IPS-NIHi7 (cell line): ENCODE measurements around the gene MPPE1.
"Not testable (repeated sequence)": the region's sequence is repeated elsewhere in the genome, so short reads cannot be mapped to it uniquely, and the experiment has no call there.

Experiments used
- DNase-seq: peaks from one replicate; pipeline ENCODE4 v3.0.0; 2012; ENCODE audit warnings: mixed read lengths; ENCODE audit errors: extremely low spot score

Gene MPPE1

GRCh38 chr18:11908182-11909060 lies at the start of gene MPPE1:
MPPE1 (minus strand) TSS chr18:11908317; CDS start chr18:11897264, 11,053 bp downstream.
- DNase-seq = peak; percentile 92

GRCh38 chr18:11957636-11958035 lies 49.5 kb upstream of the MPPE1 start:
- no peak for DNase-seq

GRCh38 chr18:11956371-11957308 lies 48.5 kb upstream of the MPPE1 start:
- DNase-seq = no peak

- DNase-seq = peak; percentile 31
Measured at GRCh38 chr18:11955239-11956029, 47.3 kb upstream of the MPPE1 start.

GRCh38 chr18:11953113-11953512 lies 45.0 kb upstream of the MPPE1 start:
- DNase-seq = no peak

GRCh38 chr18:11951390-11951851 lies 43.3 kb upstream of the MPPE1 start:
- peak; percentile 24 for DNase-seq

GRCh38 chr18:11950824-11951223 lies 42.7 kb upstream of the MPPE1 start:
- DNase-seq = no peak

- no peak for DNase-seq
Measured at GRCh38 chr18:11948852-11949523, 40.9 kb upstream of the MPPE1 start.

- DNase-seq = peak; percentile 72
Measured at GRCh38 chr18:11947214-11948191, 39.4 kb upstream of the MPPE1 start.

- no peak for DNase-seq
Measured at GRCh38 chr18:11946756-11947155, 38.6 kb upstream of the MPPE1 start.

GRCh38 chr18:11945834-11946659 lies 37.9 kb upstream of the MPPE1 start:
- DNase-seq = not testable (repeated sequence)

GRCh38 chr18:11944786-11945185 lies 36.7 kb upstream of the MPPE1 start:
- no peak for DNase-seq

GRCh38 chr18:11944252-11944651 lies 36.1 kb upstream of the MPPE1 start:
- DNase-seq = no peak

GRCh38 chr18:11943551-11943950 lies 35.4 kb upstream of the MPPE1 start:
- no peak for DNase-seq

GRCh38 chr18:11940956-11941355 lies 32.8 kb upstream of the MPPE1 start:
- DNase-seq = no peak

GRCh38 chr18:11937874-11938478 lies 29.9 kb upstream of the MPPE1 start:
- peak; percentile 73 for DNase-seq

GRCh38 chr18:11932393-11932792 lies 24.3 kb upstream of the MPPE1 start:
- no peak for DNase-seq

- no peak for DNase-seq
Measured at GRCh38 chr18:11927497-11927896, 19.4 kb upstream of the MPPE1 start.
